BLaER1 treated with 17β-estradiol and CSF1 and Interleukin-3, amounts not matched to agents 10 nM and 100 nM (cell line): Measurements from ENCODE around the gene CEP350.

Source experiments
- H3K27ac ChIP-seq, 11 experiments: shearing (Covaris generic); formaldehyde crosslinking; 2 replicates each; pipeline ENCODE4 v1.8.1; 2022
- H3K27me3 ChIP-seq, 11 experiments: shearing (Covaris generic); formaldehyde crosslinking; 2 replicates each; pipeline ENCODE4 v1.8.1; 2022
- H3K36me3 ChIP-seq, 11 experiments: shearing (Covaris generic); formaldehyde crosslinking; 2 replicates each; pipeline ENCODE4 v1.8.1; 2022
- H3K4me1 ChIP-seq, 10 experiments: shearing (Covaris generic); formaldehyde crosslinking; 2 replicates each; pipeline ENCODE4 v1.8.1; 2022
- H3K4me2 ChIP-seq, 11 experiments: shearing (Covaris generic); formaldehyde crosslinking; 2 replicates each; pipeline ENCODE4 v1.8.1; 2022
- H3K4me3 ChIP-seq, 10 experiments: shearing (Covaris generic); formaldehyde crosslinking; 2 replicates each; pipeline ENCODE4 v1.8.1; 2022
- H3K9ac ChIP-seq, 11 experiments: shearing (Covaris generic); formaldehyde crosslinking; 2 replicates each; pipeline ENCODE4 v1.8.1; 2022
- H3K9me3 ChIP-seq, 11 experiments: shearing (Covaris generic); formaldehyde crosslinking; replicated peaks in 1 of 11; 2 replicates each; pipeline ENCODE4 v1.8.1; 2022
- H4K20me1 ChIP-seq, 11 experiments: shearing (Covaris generic); formaldehyde crosslinking; 2 replicates each; pipeline ENCODE4 v1.8.1; 2022
- Cebpa-rat ChIP-seq, 11 experiments: shearing (Covaris generic); IDR thresholded peaks; 2 replicates each; pipeline ENCODE4 v1.8.1; 2022

Gene CEP350

GRCh38 chr1:179971563-179972496 lies 17.2 kb downstream of the CEP350 start:
- Histone ChIP-seq H3K4me3 (no peak overlapping the region), H3K4me2 (no peak overlapping the region), H3K27me3 (no peaks in the 10 kb centered on the region), H3K9ac (no peak overlapping the region), H3K36me3 (peaks cover 4 to 51% (median 34%) of the 10 kb centered on the region in 11 experiments; a peak in 19 of 22 replicates), H3K27ac (no peak overlapping the region), H4K20me1 (peaks cover 8 to 89% (median 33%) of the 10 kb centered on the region in 11 experiments; a peak in 16 of 22 replicates), H3K9me3 (peaks cover 8 to 32% (median 19%) of the 10 kb centered on the region in 11 experiments), H3K4me1 (peaks cover 18 to 58% (median 21%) of the 10 kb centered on the region in 10 experiments)
- TF ChIP-seq Cebpa-rat (IDR thresholded peaks at IDR 0.05) = no peak

DNA sequence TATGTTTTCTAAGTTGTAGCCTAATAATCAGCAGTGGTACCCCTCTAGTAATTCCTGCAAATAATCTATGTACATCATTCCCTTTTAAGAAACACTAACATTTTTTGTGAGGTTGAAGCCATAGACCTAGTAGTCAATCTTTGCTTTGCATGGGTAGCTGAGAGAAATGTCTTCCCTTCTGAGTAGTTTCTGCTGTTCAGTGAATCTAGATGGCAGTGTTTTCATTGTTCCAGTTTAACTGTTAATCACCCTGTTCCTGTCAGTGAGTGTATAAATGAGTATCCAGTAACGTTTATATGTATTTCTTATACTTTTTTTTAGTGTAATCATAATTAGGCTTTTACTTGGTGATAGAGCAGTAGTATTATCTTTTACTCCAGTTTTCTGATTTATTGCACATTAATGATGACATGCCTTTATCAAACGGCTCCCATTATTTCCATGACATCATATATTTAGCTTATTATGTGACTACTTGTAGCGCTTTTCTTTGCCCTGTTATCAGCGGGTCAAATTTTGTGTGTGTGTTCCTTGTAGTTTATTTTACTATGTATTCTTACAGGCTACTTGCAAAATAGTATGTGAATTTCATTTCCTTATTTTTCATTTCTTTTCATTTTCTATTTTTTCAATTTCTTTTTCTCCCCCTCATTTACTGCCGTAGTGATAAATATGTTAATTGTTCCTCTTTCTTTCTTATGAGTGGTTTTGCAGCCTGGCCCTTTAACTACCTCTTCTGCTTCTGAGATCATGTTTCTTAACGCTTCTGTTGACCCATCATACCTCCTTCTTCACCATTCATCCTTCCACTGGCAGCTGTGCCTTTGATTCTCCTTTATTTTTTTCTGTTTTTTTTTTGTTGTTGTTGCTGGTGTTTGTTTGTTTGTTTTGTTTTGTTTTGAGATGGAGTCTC lies 18.8 kb downstream of the CEP350 start:
- Histone ChIP-seq H3K27ac (no peak overlapping the region; a peak in 1 of 22 replicates), H3K9me3 (peaks cover 0 to 22% (median 6%) of the 10 kb centered on the region in 11 experiments; a peak in 13 of 22 replicates), H3K4me2 (peak overlapping the region in 3 of 11 experiments; percentile 28 to 52 (median 40); a peak in 4 of 22 replicates), H3K9ac (no peak overlapping the region), H3K27me3 (no peaks in the 10 kb centered on the region), H4K20me1 (peaks cover 8 to 94% (median 31%) of the 10 kb centered on the region in 11 experiments; a peak in 17 of 22 replicates), H3K4me3 (no peak overlapping the region), H3K36me3 (peaks cover 0 to 36% (median 22%) of the 10 kb centered on the region in 11 experiments; a peak in 19 of 22 replicates), H3K4me1 (peaks cover 17 to 58% (median 19%) of the 10 kb centered on the region in 10 experiments)
- TF ChIP-seq Cebpa-rat (IDR thresholded peaks at IDR 0.05) = no peak

DNA sequence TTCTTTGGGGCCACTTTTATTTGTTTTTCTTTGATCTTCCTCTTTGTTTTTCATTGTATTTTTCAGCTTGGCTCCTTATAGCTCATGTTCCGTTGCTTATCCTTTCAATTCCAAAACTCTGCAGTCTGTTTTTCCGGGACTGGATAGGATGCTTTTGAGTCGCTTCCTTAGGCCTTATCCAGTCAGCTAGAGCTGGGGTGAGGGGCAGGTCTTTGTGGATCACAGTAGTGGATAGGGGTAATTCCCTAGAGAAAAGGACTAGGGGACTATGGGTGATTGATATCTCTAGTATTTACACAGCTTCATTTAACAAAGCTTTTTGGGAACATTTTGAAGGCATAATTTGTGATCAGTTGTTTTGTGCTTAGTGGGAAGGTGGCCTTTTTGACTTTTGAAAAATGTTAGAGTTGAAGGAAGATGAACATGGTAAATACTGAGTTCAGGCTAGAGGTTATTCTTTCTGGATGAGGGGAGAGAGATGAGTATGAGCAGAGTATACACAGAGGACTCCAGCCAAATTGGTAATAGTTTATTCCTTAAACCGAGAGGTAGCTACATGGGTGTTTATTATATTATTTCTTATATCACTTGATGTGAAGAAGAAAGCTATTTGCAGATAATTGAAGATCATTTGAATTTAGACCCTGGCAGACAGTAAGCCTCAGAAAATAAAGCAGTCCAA lies 22.5 kb downstream of the CEP350 start:
- peaks cover 15 to 32% (median 26%) of the 10 kb centered on the region in 11 experiments for H3K9me3 ChIP-seq
- no peak for TF ChIP-seq Cebpa-rat (IDR thresholded peaks at IDR 0.05)
- H3K9ac ChIP-seq = no peak overlapping the region
- no peak overlapping the region for H3K4me3 ChIP-seq
- peak overlapping the region in 1 of 11 experiments; percentile 19; a peak in 1 of 22 replicates for H3K27ac ChIP-seq
- peaks cover 7 to 32% (median 22%) of the 10 kb centered on the region in 11 experiments; a peak in 17 of 22 replicates for H3K36me3 ChIP-seq
- H4K20me1 ChIP-seq = peaks cover 0 to 92% (median 21%) of the 10 kb centered on the region in 11 experiments; a peak in 15 of 22 replicates
- peaks cover 0 to 26% (median 0%) of the 10 kb centered on the region in 10 experiments; a peak in 7 of 20 replicates for H3K4me1 ChIP-seq
- H3K4me2 ChIP-seq = peak overlapping the region in 1 of 11 experiments; percentile 49; a peak in 1 of 22 replicates
- H3K27me3 ChIP-seq = no peaks in the 10 kb centered on the region

DNA sequence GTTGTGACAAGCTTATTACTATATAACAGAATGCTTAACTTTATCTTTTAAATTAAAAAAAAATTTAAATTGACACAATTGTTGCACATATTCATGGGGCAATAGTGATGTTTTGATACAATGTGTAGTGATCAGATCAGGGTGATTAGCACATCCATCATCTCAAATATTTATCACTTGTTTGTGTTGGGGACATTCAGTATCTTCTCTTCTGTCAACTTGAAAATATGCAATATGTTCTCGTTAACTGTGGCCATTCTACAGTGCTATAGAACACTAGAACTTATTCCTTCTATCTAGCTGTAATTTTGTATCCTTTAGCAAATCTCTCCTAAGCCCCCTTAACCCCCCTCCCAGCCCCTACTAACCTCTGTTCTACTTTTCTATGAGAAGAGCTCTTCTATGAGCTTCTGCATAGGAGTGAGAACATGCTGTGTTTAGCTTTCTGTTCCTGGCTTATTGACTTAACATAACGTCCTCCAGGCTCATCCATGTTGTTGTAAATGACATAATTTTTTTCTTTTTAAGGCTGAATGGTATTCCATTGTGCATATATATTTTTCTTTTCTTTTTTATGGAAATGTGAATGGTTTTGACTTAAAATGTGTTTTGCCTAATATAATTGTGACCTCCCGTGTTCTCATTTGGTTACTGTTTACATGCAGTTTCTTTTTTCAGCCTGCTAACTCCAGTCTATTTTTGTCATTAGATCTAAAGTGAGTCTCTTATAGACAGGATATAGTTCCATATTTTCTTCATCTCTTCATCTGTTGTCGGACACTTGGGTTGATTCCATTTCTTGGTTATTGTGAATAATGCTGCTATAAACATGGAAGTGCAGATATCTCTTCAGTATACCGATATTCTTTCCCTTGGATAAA lies 23.8 kb downstream of the CEP350 start:
- Histone ChIP-seq H3K27ac (no peak overlapping the region), H3K27me3 (no peaks in the 10 kb centered on the region)
- no peak for TF ChIP-seq Cebpa-rat (IDR thresholded peaks at IDR 0.05)

DNA sequence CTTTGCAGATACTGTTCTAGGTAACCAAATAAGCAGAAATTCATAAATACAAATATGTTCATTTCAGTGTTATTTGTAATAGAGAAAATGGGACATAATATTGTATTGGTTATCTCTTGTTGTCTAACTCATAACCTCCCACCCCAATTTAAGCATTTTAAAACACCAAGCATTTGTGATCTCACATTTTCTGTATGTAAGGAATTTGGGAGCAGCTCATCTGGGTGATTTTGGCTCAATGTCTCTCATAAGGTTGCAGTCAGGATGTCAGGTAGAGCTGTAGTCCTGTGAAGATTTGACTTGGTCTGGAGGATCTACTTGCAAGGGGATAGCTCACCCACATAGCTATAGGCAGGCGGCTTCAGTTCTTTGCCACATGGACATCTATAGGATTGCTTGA lies 29.5 kb downstream of the CEP350 start:
- no peak overlapping the region for H3K4me3 ChIP-seq
- peaks cover 9 to 18% (median 12%) of the 10 kb centered on the region in 11 experiments for H3K9me3 ChIP-seq
- TF ChIP-seq Cebpa-rat (IDR thresholded peaks at IDR 0.05) = no peak
- H4K20me1 ChIP-seq = peaks cover 8 to 79% (median 29%) of the 10 kb centered on the region in 11 experiments; a peak in 13 of 22 replicates
- H3K4me2 ChIP-seq = no peak overlapping the region
- H3K27me3 ChIP-seq = no peaks in the 10 kb centered on the region
- no peak overlapping the region for H3K9ac ChIP-seq
- no peaks in the 10 kb centered on the region for H3K4me1 ChIP-seq
- peaks cover 26 to 57% (median 38%) of the 10 kb centered on the region in 11 experiments for H3K36me3 ChIP-seq
- H3K27ac ChIP-seq = no peak overlapping the region

More for the DNA sequence above, 23.8 kb downstream of the CEP350 start:
- Histone ChIP-seq H3K9ac (no peak overlapping the region), H3K4me2 (no peak overlapping the region), H3K36me3 (peaks cover 7 to 27% (median 20%) of the 10 kb centered on the region in 11 experiments; a peak in 18 of 22 replicates), H3K4me3 (no peak overlapping the region), H3K4me1 (peaks cover 0 to 21% (median 0%) of the 10 kb centered on the region in 10 experiments; a peak in 7 of 20 replicates), H3K9me3 (peaks cover 15 to 27% (median 22%) of the 10 kb centered on the region in 11 experiments), H4K20me1 (peaks cover 0 to 88% (median 25%) of the 10 kb centered on the region in 11 experiments; a peak in 15 of 22 replicates)

DNA sequence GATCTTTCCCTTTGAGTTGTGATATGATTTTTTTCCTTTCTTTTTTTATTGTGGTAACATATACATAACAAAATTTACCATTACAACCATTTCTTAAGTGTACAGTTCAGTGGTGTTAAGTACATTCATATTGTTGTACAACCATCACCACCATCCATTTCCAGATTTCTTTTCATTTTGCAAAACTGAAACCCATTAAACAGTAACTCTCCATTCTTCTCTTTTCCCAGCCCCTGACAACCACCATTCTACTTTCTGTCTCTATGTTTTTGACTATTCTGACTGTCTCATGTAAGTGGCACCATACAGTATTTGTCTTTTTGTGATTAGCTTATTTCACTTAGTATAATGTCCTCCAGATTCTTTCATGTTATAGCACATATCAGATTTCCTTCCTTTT lies 30.3 kb downstream of the CEP350 start:
- Histone ChIP-seq H3K36me3 (peaks cover 31 to 59% (median 40%) of the 10 kb centered on the region in 11 experiments), H3K27ac (no peak overlapping the region), H3K4me3 (no peak overlapping the region), H3K9me3 (peaks cover under 1 to 10% (median 4%) of the 10 kb centered on the region in 11 experiments; a peak in 17 of 22 replicates), H3K4me2 (no peak overlapping the region), H4K20me1 (peaks cover 8 to 74% (median 29%) of the 10 kb centered on the region in 11 experiments; a peak in 13 of 22 replicates), H3K4me1 (no peaks in the 10 kb centered on the region), H3K9ac (no peak overlapping the region), H3K27me3 (no peaks in the 10 kb centered on the region)
- no peak for TF ChIP-seq Cebpa-rat (IDR thresholded peaks at IDR 0.05)

DNA sequence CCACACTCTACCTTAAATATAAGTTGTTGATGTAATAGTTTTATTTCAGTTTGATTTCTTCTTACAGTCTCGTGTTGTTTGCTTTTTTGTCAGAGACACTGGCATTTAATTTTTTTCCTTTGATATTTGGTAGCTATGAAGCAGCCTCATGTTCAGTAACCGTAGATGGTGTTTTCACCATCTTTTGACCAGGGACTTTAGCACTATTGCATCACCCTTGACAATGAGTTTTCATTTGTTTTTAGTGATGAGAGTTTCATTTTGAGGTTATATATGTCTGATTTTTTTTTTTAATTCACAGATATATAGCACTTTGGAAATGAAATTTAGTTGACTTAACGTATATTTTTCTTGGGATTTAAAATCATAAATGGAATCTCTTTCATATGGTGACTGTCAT lies 36.2 kb downstream of the CEP350 start:
- Histone ChIP-seq H3K27me3 (no peaks in the 10 kb centered on the region), H3K4me1 (0 out of 20 replicates have a peak, but pooled peaks cover 0 to 5% (median 0%) of the 10 kb centered on the region in 10 experiments), H3K9me3 (no peaks in the 10 kb centered on the region), H3K4me2 (no peak overlapping the region), H3K4me3 (no peak overlapping the region), H3K36me3 (peaks cover 64 to 100% (median 86%) of the 10 kb centered on the region in 11 experiments), H3K9ac (no peak overlapping the region), H3K27ac (no peak overlapping the region), H4K20me1 (peaks cover 0 to 29% (median 6%) of the 10 kb centered on the region in 11 experiments; a peak in 13 of 22 replicates)
- TF ChIP-seq Cebpa-rat (IDR thresholded peaks at IDR 0.05) = no peak
